Measurements from ENCODE around the gene TRIM40.
"Not testable (repeated sequence)": the region's sequence is repeated elsewhere in the genome, so short reads cannot be mapped to it uniquely, and the experiment has no call there.

The TRIM40 gene

DNA sequence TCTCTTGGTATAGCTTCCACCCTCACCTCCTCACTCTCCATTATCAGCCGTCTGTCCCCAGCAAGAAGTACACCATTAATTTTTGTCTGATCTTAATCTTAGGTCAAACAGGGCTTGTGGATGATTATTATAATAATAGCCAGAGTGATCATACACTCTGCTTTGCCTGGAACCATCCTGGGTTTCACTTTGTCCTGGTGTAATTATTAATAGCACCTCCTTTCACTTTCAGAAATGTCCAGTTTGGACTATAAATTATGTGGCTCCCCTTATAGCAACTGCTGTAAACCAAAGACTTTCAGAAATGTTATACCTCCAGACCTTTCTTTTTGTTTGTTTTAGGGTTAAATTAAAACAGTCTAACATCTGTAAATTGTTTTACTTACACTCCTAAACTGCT, 22.1 kb upstream of the TRIM40 start:
- no peak for DNase-seq

DNA sequence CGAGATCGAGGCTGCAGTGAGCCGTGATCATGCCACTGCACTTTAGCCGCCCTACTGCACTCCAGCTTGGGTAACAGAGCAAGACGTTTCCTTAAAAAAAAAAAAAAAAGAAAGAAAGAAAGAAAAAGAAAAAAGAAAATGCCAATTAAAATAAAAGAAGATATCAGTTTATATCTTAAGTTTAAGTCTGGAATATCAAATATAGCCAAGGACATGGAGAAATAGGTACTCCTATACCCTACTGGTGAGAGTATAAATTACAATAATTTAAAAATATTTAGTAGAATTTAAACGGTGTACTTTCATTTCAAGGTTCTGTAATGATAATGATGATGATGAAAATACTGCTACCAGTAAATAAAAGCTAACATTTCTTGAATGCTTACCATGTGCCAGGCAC, 19.2 kb upstream of the TRIM40 start:
- DNase-seq: peak in 1 of 2 experiments; percentile 33

DNA sequence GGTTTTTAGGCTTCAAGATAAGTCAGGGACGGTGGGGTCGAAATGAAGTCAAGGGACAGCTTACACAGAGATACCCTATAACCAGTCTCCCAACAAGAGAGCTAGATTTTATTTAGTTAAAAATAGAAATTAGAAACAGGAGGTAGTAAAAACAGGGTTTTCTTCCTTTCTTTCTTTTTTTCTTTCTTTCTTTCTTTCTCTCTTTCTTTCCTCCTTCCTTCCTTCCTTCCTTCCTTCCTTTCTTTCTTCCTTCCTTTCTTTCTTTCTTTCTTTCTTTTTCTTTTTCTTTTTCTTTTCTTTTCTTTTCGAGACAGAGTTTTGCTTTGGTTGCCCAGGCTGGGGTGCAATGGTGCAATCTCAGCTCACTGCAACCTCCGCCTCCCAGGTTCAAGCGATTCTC, 17.2 kb upstream of the TRIM40 start:
- DNase-seq: not testable (repeated sequence)

DNA sequence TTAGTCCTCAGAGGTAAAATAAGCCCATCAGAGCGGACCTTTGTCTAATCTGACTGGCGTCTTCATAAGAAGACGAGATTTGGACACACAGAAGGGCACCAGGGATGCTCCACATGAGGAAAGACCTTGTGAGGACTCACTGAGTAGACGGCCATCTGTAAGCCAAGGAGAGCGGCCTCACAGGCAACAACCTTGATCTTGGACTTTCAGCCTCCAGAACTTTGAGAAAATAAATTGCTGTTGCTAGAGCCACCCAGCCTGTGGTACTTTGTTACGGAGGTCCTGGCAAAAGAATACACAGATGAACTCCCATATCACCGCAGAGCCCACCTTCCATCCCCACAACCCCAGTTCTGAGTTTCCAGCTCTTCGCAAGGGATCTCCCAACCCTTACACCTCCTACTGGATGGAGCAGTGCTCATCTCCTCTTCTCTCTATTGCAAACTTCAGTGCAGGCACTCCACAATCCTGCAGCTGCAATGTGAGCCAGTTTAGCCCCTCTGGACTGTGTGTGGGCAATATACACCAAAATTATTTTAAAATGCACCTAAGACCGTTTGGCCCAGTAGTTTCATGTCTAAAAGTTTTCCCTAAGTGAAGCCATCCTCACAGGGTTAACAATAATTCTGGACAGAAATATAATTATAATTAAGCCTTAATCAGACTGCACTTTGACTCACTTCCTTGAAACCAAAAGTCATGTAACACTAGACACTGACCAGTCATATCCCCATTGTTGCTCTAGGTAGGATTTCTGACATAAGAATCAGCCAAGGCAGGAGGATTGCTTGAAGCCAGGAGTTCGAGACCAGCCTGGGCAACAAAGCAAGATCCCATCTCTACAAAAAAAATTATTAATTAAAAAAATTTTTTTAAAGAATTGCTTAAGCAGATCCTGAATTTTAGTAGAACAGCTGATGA, 14.2 kb upstream of the TRIM40 start:
- no peak for DNase-seq

DNA sequence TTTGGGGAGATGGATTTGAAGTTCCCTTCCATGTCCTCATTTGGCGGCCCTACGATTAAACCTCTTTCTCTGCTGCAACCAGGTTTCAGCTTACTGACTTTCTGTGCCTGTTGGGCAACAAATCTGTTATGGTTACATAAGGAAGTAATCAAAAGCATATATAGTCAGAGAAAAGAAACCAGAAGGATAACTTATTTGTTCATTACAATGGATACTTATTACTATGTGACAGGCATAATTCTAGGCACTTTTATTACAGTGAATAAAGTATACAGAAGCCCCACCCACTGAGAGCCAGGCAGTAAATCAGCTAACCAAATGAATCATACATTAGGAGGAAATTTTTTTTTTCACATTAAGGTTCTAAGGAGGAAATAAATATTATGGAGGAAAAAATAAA, 13.4 kb upstream of the TRIM40 start:
- DNase-seq: no peak

DNA sequence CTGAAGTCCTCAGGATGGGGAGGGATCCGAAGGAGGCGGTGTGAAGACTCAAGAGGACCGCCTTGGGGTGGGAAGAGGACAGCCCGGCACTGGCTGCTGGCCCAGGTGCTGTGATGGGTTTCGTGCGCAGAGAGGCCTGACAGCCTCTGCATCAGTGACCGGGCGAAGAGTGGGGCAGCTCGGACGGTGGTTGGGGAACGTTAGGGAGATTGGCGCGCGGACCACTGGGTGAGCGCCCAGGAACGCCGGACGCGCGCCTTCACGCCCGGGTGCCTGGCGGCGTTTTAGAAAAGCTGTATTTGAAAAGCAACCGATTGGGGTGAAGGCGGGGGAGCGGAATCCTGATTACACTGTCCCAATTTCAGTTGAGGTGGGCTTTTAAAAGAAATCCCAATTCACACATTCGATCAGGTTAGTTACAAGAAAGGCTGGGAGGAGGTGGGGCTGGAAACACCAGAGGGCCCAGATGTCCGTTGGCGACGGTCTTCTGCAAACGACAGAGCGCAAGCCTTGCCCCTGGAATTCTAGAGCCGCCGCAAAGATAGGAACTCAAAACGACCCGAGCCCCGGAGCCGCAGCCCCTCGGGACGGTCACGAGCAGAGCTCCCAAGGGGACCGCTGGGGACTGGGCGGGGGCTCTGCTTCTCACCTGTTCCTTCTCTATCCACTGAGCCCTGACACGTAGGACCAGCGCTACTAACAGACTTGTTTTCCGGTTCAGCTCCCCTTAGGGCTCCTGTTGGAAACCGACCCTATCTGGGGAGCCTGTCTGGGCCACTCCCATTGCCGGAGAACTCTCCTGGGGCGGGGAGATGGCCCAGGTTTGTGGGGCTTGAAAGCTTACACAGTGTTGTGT, 8.5 kb upstream of the TRIM40 start:
- no peak for DNase-seq

DNA sequence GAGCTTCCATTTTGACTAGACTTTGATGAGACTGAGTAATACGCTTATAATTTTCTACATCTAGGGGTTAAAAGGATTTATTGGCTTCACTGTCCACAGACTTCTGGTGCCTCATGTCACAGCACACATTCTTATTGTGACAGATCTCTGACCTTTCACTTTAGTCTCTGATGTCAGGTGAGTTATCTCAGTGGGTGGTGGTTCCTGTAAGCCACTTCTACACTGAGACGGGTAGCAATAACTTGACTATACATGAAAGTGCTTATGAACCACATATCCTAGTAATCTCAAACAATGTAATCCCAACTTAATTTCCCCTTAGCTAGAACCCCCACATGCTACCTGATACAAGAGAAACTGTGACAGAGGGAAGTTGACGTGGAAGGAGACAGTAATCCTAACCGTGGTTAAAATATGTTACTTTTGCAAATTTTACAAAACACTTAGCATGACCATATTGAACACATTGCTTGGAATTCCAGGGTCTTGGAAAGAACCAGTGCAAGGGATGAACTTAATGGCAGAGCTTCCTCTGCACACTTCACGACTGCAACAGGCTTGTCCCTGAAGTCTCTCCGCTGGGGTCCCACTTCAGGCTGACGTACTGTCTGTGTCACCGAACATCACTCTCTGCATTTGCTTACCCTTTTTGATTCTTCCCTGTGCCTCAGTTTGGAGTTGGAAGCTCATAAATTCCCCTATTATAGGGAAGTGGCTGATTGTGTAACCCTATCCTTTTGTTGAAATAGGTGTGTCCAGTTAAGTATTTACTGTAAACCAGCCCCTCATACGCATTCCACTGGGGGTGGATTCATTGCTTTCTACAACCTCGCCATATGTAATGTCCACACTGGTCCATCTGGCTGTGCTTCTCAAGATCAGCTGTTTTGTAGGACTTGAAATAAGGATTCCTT, 6.4 kb upstream of the TRIM40 start:
- no peak for DNase-seq

DNA sequence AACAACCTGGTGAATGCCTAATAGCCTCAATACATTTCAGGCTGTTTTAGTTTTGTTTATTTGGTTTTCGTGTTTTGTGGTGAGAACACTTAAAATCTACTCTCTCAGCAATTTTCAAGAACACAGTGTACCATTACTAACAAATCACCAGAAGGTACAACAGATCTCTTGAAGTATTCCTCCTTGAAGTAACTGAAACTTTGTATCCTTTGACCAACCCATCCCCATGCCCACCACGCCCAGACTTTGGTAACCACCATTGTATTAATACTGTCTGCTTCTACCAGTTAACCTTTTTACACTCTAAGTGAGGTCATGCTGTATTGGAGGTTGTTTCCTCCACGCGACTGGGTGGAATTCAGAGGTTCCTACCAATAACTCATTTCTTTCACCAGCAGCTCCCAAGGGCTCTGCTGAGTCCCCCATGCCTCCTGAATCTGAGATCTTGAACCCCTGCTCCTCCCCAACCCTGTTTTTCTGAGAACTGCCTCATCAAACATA, 5.7 kb upstream of the TRIM40 start:
- no peak for DNase-seq

DNA sequence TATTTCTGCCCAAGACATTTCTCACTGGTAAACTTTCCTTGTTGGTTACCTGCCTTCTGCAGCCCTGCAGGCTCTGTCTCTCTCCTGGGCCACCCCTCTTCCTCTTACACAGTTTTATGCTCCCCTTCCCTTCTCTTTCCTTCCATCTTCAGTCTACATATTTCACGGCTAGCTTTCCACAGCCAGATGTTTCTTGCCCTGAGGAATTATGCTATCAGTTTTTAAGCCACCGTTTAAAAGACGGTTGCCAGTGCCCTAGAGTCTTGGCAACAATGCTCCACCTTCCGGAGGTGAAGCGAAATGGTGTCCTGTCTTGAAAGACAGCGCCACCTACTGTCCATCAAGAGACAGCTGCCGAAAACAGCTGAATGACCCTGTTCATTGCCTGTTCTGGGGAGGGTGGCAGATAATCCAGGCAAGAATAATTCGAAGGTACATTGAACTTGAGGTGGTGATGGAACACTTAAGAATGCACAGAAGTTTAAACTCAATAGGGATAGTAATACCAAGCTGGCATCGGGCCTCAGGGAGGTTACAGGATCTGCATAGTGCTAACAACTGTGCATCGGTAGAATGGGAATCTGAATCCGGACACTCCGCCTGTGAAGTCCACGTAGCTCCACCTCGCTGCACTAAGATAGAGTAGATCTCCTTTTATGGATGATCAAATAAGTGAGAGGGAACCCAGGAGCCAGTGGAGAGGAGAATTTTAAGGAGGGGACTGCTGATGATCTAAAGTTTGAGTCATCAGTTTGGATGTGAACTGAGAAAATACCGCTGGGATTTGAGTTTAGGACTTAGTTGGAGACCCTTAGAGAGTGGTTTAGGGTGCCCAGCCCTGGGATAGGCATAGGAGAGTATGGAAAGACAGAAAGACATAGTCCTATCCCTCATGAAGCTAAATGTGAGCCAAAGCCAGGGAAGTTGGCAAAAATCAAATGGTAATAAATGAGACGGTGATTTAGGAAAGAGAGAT, 4.8 kb upstream of the TRIM40 start:
- peak; percentile 83 to 87 for DNase-seq

DNA sequence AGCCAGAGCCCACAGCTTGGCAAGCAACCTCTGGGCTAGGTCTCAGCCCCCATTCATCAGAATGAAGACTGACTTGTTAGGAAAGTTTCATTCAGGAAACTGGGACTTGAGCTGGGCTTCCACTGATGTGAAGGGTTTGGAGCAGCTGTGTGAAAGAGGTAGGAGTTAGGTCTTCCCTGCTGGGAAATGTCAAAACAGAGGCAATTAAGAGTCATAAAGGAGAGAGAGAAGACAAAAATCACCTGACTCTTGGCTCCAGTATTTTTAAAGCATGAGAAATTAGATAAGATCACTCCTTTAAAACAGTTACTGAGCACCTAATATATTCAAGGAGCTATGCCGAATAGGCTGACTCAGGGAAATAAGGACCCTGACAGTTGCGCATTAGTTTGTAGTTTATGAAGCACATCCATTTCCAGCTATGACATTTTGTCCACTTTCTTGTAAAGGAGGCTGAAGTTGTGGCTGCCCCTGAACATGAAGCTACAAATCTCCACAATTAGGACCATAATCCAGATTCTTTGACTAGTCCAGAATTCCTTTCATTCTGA, 3.9 kb upstream of the TRIM40 start:
- no peak for DNase-seq

DNA sequence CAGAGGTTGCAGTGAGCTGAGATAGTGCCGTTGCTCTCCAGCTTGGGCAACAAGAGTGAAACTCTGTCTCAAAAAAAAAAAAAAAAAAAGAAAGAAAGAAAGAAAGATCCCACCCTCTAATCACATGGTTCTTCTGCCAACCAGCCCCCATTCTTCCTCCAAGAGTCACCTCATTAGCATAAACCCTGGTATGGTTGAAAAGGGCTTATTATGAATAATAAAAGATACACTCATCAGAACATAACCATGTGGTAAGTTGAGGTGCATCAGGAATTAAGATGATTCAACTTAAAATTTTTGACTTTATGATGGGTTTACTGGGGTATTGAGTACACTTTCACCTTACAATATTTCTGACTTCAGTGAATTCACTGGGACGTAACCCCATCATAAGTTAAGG, 793 bp upstream of the TRIM40 start:
- no peak for DNase-seq

DNA sequence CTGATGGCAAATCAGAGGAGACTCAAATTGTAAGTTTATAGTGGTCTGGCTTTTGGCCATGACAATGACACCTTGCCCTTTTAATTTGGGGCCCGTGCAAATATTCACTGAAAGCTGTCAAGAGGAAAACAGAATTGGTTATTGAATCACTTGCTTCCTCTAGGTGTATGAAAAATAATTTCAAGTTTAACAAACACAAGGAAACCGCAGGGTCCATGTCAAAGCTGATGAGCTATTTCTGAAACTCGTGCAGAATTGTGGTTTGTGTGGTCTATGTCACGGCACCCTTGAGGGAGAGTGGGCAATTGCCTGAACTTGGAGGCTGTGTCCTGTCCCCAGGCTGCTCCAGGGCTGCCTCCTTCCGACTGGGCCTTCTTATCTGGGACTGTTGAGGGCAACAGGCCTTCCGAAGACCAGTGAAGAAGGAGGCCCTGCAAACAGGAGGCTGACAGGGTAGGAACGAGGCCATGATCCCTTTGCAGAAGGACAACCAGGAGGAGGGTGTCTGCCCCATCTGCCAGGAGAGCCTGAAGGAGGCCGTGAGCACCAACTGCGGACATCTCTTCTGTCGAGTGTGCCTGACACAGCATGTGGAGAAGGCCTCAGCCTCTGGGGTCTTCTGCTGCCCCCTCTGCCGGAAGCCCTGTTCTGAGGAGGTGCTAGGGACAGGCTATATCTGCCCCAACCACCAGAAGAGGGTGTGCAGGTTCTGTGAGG, 788 bp downstream of the TRIM40 start:
- no peak for DNase-seq

DNA sequence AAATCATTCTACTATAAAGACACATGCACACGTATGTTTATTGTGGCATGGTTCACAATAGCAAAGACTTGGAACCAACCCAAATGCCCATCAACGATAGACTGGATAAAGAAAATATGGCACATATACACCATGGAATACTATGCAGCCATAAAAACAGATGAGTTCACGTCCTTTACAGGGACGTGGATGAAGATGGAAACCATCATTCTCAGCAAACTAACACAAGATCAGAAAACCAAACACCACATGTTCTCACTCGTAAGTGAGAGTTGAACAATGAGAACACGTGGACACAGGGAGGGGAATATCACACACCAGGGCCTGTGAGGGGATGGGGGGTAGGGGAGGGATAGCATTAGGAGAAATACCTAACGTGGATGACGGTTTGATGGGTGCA, 4.3 kb downstream of the TRIM40 start:
- DNase-seq: not testable (repeated sequence)

DNA sequence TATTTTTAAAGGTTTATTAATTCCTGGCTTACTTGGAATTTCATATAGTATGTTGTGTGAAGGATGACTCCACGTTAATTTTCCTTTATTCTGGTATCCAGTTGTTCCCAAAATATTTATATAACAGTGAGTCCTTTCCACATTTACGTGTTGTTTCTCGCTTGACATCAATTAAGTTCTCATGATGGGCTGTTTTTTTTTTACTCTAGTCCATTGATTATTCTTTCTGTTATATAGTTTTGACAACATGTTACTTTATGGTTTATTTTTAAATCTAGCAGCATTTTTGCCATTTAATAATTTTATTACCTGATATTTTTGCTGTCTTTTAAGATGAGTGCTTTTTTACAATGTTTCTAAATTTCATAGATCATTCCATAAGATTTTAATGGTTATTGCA, 6.7 kb downstream of the TRIM40 start:
- no peak for DNase-seq

DNA sequence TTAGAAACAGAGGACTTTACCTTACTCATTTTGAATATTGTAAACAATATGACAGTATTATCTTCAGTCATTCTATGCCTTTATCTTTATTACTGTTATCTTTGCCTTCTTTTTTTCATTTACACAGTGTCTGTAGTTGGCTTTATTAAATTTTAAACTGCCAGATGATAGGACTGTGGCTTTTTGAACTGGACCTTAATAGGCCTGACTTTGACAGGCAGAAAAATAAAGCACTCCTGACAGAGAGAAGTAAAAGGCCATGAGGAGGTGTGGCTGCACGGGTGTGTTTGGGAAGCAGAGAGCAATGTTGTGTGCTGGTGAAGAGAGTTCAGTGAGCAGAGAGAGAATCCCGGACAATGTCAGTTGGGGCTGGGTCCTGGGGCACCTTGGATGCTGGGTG, 7.8 kb downstream of the TRIM40 start:
- no peak for DNase-seq

DNA sequence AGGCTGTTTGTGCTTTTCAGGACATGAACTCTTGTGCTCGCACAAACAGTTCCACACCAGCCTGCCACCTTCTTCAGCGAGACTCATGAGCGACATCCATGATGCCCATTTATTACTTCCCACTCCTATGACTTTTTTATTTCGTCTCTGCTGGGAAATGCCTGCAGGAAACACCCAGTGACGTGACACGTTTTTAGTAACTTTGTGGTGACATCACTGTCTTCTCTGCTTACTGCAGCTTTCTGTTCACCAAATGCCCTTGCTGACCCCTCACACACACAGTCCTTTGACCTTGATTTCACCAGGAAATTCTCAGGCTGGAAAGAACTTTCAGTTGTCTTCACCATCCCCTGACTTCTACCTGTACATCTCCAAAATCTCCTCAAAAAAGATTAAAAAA, 8.9 kb downstream of the TRIM40 start:
- no peak for DNase-seq

DNA sequence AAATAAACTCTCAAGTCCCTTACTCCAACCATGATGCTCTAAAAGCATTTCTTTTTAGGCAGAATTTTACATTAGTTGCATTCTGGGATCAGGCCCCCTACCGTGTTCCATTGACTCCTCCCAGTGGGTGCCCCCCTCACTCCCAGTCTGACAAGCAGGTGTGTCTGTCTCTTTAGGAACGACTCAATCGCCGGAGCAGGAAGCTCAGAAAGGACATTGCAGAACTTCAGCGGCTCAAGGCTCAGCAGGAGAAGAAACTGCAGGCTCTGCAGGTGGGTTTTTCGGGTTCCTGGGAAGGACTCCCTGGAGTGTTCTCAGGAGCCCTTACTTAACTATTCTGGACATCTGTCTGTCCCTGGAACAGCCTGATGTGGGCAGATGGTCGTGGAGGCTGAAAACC, 9.9 kb downstream of the TRIM40 start:
- no peak for DNase-seq

DNA sequence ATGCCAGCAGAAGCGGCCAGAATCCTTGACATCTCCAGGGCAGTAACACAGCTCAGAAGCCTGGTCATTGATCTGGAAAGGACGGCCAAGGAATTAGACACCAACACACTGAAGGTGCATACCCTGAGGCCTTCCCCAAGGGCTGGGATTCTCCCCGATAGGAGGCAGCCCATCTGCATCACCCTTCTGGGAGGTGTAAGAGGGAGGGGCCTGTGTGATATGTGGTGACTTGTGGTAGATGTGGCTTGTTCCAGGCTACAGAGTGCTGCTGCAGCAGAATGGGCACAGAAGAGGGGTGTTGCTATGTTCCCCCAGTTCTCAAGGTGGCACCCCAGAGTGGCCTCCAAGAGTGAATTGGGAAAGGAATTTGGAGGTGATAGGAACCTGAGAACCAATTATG, 11.2 kb downstream of the TRIM40 start:
- DNase-seq: no peak

DNA sequence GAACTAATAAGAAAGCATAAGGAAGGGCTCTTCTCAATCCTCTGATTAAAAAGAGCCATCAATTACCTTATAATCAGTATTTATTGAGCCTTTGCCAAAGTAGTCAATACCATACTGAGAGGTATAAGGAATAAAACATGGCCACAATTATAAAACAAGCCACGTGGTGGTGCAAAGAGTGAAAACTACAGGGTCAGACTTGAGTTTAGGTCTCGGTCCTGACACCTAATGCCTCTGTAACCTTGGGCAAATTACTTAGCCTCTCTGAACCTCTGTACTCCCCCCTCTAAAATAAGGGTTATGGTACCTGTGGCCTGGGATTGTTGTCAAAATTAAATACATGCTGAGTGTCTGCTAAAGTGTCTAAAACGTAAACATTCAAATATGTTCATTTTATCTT, 13.3 kb downstream of the TRIM40 start:
- DNase-seq: no peak

DNA sequence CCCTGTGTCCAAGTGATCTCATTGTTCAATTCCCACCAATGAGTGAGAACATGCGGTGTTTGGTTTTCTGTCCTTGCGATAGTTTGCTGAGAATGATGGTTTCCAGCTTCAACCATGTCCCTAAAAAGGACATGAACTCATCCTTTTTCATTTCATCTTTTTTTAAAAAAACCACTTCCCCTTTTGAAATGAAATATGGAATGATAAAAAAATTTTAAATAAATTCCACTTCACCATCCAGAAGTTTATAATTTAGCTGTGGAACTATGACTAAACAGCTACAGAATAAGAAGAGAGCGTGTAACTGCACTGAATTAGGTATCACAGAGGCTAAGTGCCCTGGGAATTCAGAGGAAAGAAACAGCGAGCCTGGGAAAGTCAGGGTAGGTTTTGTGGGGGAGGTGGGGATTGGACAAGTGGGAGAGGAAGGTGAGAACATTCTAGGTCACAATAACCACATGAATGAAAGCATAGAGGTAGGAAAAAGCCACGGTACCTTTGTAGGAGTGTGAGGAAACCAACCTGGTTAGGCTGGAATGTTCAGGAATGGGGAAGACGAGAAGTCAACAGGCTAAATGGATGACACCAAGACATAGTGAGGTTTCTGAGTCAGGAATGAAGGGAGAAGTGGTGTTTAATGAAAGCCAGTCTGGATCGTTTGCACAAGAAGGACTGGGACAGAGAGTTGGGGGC, 14.1 kb downstream of the TRIM40 start:
- no peak for DNase-seq

Measured in Kasumi-1 (cell line).